ENCODE measurements around the gene KCNK18. TPM values are rescaled to one million over a fixed set of nuclear protein-coding genes. Genes with fewer than 3 reads are reported as not detected.

Gene KCNK18
- total RNA-seq, 6 experiments from 2014 or later, result not detected

GRCh38 chr10:117237401-117237991, 40.2 kb downstream of the KCNK18 start:
- no peaks in the 10 kb centered on the region for H3K9me3 Mint-ChIP-seq
- H3K27ac Mint-ChIP-seq, result no peak overlapping the region
- H3K36me3 Mint-ChIP-seq (ENCODE audit: low read depth), result no peaks in the 10 kb centered on the region
- no peak for DNase-seq
- H3K4me1 Mint-ChIP-seq (ENCODE audit: low read depth), result peaks cover 5% of the 10 kb centered on the region
- H3K4me3 Mint-ChIP-seq, result no peak overlapping the region
- no peak for TF ChIP-seq CTCF (IDR thresholded peaks at IDR 0.05)
- peaks cover 39% of the 10 kb centered on the region for H3K27me3 Mint-ChIP-seq (ENCODE audit: insufficient read depth)

GRCh38 chr10:117239051-117239450, 41.8 kb downstream of the KCNK18 start:
- no peaks in the 10 kb centered on the region for H3K36me3 Mint-ChIP-seq (ENCODE audit: low read depth)
- H3K27me3 Mint-ChIP-seq (ENCODE audit: insufficient read depth), result peaks cover 43% of the 10 kb centered on the region
- no peak for DNase-seq
- no peak for TF ChIP-seq CTCF (IDR thresholded peaks at IDR 0.05)
- no peaks in the 10 kb centered on the region for H3K9me3 Mint-ChIP-seq
- H3K27ac Mint-ChIP-seq, result no peak overlapping the region
- H3K4me3 Mint-ChIP-seq, result no peak overlapping the region
- H3K4me1 Mint-ChIP-seq (ENCODE audit: low read depth), result peaks cover 5% of the 10 kb centered on the region

- peaks cover 5% of the 10 kb centered on the region for H3K4me1 Mint-ChIP-seq (ENCODE audit: low read depth)
- H3K27ac Mint-ChIP-seq, result no peak overlapping the region
- no peak overlapping the region for H3K4me3 Mint-ChIP-seq
- no peak for TF ChIP-seq CTCF (IDR thresholded peaks at IDR 0.05)
- H3K27me3 Mint-ChIP-seq (ENCODE audit: insufficient read depth), result peaks cover 48% of the 10 kb centered on the region
- H3K9me3 Mint-ChIP-seq, result no peaks in the 10 kb centered on the region
- no peak for DNase-seq
- H3K36me3 Mint-ChIP-seq (ENCODE audit: low read depth), result no peaks in the 10 kb centered on the region
Observed at GRCh38 chr10:117239721-117240620, 42.7 kb downstream of the KCNK18 start.

- no peak within 1 kb of the TSS for H3K27ac Mint-ChIP-seq
- no peak within 1 kb of the TSS for H3K4me3 Mint-ChIP-seq
- no peaks in the 10 kb centered on the region for H3K36me3 Mint-ChIP-seq (ENCODE audit: low read depth)
- no peak for DNase-seq
- H3K4me1 Mint-ChIP-seq (ENCODE audit: low read depth), result peaks cover 5% of the 10 kb centered on the region
- H3K9me3 Mint-ChIP-seq, result no peaks in the 10 kb centered on the region
- peaks cover 48% of the 10 kb centered on the region for H3K27me3 Mint-ChIP-seq (ENCODE audit: insufficient read depth)
- TF ChIP-seq CTCF (IDR thresholded peaks at IDR 0.05), result no peak
Observed at GRCh38 chr10:117240621-117241529, 43.6 kb downstream of the KCNK18 start, which contains the start of gene SLC18A2. Gene SLC18A2, plus strand, starts transcription at chr10:117241114. Its CDS starts 580 bp downstream, at chr10:117241694.

Measured in HFFc6 (cell line).